Vagina (tissue), 2 donors: ENCODE measurements around the gene WBP2. TPM values are rescaled to one million over a fixed set of nuclear protein-coding genes. Genes with fewer than 3 reads are reported as not detected.

Experiments
- DNase-seq, 2 donors: peaks; one replicate each; pipeline ENCODE4 v3.0.0-alpha.2; 2017; ENCODE audit errors: extremely low spot score in 2 of 2
- H3K27ac ChIP-seq: fragments of 200-600 bp; sonication (generic); one replicate; pipeline ENCODE4 v1.5.1; 2019
- H3K27me3 ChIP-seq: fragments of 200-600 bp; sonication (generic); one replicate; pipeline ENCODE4 v1.5.1; 2019
- H3K36me3 ChIP-seq, 2 donors: fragments of 200-600 bp; sonication (generic); one replicate each; pipeline ENCODE4 v1.5.1; 2017 to 2019
- H3K4me1 ChIP-seq: fragments of 200-600 bp; sonication (generic); one replicate; pipeline ENCODE4 v1.5.1; 2019
- H3K4me3 ChIP-seq, 2 donors: fragments of 200-600 bp; sonication (generic); 1 replicate in 1 of 2; 2 replicates in 1 of 2; pipeline ENCODE4 v1.5.1; 2016 to 2019
- H3K9me3 ChIP-seq: fragments of 200-600 bp; sonication (generic); one replicate; pipeline ENCODE4 v1.5.1; 2019
- POLR2A ChIP-seq, 2 donors: fragments of 450-650 bp; IDR thresholded peaks; one replicate each; pipeline ENCODE4 v1.6.1; 2017; ENCODE audit warnings: antibody characterized with exemption in 2 of 2, mild to moderate bottlenecking in 2 of 2, moderate library complexity in 2 of 2
- POLR2AphosphoS5 ChIP-seq, 2 donors: sonication (generic); formaldehyde crosslinking; IDR thresholded peaks; one replicate each; pipeline ENCODE4 v1.9.0; 2017; ENCODE audit warnings: antibody characterized with exemption in 2 of 2, mild to moderate bottlenecking in 2 of 2, low read depth in 1 of 2; ENCODE audit not compliant: insufficient read depth in 1 of 2
- intact Hi-C: fragments of 100-400 bp; cut with DNase I; formaldehyde crosslinking; loops from one replicate; pipeline ENCODE4 v1.15.1; 2023
- total RNA-seq: library from RNA; depleted of rRNA; stranded (reverse); fragments of >200 nt; gene quantifications from one replicate; pipeline ENCODE4 v1.2.3, GENCODE V29; 2016
- TF ChIP-seq, protein P1 (sequence below), 3 experiments: fragments of 450-650 bp in 2 of 3; fragments of 200-600 bp in 1 of 3; sonication (generic) in 1 of 3; IDR thresholded peaks; one replicate each; pipeline ENCODE4 v1.5.1; 2017 to 2019; ENCODE audit warnings: antibody characterized with exemption in 3 of 3, mild to moderate bottlenecking in 2 of 3, moderate library complexity in 2 of 3

Gene WBP2
- total RNA-seq, 1 donor from 2014 or later: 54.3 TPM

DNA sequence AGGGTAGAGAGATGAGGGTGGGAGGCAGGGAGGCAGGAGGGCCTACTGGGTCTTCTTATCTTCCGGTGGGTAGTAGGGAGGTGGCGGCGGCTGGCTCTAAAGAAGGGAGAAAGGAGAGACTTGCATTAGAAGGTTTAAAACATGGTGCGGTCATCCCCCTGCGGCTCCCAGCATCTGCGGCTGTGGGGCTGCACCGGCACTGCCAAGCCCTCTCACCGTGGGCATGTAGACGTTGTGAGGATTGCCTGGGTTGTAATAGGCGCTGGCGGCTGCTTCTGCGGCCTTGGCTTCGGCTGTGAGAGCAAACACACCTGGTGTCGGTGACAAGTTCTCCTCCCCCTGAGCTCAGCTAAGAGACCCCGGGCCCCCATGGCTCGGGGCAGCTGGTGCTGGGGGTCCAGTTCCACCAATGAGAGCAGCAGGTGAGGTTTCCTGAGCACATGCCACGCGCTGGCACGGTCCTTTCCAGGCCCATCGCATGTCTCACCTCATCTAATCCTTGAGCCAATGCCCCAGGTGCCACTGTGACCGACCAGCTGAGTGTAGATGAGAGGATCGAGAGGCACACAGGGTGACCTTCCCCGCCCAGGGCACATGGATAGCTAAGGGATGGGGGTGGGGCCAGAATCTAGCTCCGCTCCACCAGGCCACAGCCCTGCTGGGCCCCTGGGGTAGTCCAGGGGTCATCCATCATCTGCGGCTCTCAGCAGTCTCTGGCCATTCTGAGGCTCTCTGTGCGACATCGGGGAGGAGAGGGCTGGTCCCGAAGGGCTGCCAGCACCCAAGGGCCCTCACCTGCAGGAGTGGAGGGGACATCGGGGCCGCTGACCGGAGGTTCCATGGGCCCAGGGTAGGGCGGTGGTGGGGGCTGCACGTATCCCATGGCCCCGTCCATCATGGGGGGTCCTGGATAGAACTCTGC, 8.2 kb downstream of the WBP2 start:
- intact Hi-C loops: loop anchor here (5.0 kb wide), 2 partner anchors 45 to 70 kb away; a partner anchor contains a TSS
- TF ChIP-seq POLR2AphosphoS5 (IDR thresholded peaks at IDR 0.05; ENCODE audit: insufficient read depth in 1 of 2, low read depth in 1 of 2): peak in 1 of 2 donors; percentile 16
- TF ChIP-seq, protein P1, sequence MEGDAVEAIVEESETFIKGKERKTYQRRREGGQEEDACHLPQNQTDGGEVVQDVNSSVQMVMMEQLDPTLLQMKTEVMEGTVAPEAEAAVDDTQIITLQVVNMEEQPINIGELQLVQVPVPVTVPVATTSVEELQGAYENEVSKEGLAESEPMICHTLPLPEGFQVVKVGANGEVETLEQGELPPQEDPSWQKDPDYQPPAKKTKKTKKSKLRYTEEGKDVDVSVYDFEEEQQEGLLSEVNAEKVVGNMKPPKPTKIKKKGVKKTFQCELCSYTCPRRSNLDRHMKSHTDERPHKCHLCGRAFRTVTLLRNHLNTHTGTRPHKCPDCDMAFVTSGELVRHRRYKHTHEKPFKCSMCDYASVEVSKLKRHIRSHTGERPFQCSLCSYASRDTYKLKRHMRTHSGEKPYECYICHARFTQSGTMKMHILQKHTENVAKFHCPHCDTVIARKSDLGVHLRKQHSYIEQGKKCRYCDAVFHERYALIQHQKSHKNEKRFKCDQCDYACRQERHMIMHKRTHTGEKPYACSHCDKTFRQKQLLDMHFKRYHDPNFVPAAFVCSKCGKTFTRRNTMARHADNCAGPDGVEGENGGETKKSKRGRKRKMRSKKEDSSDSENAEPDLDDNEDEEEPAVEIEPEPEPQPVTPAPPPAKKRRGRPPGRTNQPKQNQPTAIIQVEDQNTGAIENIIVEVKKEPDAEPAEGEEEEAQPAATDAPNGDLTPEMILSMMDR (IDR thresholded peaks at IDR 0.05): no peak
- Histone ChIP-seq H3K4me3 (no peak overlapping the region), H3K4me1 (peaks cover 60% of the 10 kb centered on the region), H3K27me3 (no peaks in the 10 kb centered on the region), H3K27ac (peak overlapping the region; percentile 93), H3K36me3 (peaks cover 8 to 54% of the 10 kb centered on the region in 2 donors), H3K9me3 (no peaks in the 10 kb centered on the region)
- no peak for DNase-seq

DNA sequence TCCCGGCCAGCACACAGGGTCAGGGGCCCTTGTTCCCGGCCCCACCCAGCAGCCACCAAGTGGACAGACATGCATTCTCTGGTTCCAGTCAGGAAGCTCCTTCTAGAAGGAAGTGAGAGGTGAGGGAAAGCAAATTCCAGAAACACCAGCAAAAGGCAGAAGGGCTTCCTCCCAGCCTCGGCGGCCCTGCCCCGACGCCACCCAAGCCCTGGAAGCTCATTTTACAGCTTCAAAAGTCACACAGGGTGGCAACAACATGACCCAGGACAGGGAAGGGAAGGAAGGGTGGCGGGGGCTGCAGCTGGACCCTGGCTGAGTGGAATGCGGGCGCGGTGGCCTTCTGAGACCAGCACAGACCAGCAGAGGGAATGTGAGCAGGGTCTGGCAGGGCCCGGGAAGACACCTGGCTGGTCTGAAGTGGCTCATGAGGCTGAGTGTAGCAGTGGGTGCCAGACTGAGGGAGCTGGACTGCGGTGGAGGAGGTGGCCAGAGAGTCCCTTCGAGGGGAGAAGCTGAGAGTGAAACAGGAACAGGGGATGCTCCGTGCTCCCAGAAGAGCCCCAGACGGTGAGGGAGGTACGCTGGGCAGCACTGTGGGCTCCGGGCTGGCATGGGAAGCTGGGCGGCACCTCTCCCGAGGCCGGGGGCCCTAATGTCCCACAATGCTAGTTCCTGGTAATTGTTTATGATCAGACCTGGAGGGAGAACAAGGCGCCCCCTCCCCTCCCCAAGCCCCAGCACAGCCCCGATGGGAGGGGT, 9.0 kb downstream of the WBP2 start:
- Histone ChIP-seq H3K36me3 (peaks cover 8 to 52% of the 10 kb centered on the region in 2 donors), H3K4me1 (peaks cover 56% of the 10 kb centered on the region), H3K4me3 (no peak overlapping the region), H3K9me3 (no peaks in the 10 kb centered on the region), H3K27me3 (no peaks in the 10 kb centered on the region), H3K27ac (peak overlapping the region; percentile 93)
- TF ChIP-seq POLR2A (IDR thresholded peaks at IDR 0.05) (no peak), POLR2AphosphoS5 (IDR thresholded peaks at IDR 0.05; ENCODE audit: insufficient read depth in 1 of 2, low read depth in 1 of 2) (no peak)
- TF ChIP-seq, protein P1 (IDR thresholded peaks at IDR 0.05): no peak
- intact Hi-C loops: loop anchor here (5.0 kb wide), 2 partner anchors 46 to 69 kb away; a partner anchor contains a TSS
- no peak for DNase-seq

DNA sequence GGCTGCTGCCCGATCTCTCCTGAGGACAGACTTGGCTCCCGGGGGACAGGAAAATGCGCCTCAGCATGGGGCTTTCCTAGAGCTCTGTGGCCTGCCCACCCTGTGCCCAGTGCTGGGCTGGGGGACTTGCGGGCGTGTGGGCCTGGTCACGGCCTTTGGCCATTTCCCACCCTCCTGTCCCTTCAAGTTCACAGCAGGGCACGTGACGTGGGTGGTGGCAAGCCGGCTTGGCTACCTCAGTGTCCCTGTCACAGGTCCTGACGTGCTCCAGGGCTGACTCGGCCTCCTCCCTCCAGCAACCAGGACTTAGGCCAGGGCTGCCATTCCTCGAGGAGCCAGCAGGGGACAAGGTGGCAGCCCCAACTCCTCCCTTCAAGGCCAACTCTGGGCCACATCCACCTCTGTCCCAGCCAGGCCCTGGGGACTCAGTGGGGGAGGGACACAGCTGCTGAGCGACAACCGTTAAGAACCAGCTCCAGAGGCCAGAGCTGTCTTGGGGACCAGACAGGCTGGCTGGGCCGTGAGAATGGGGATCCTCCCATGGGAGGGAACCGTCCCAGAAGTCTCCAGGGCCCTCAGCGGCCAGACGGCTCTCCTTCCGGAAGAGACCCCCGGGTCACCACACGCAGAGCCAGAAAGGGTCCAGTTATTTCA, 9.9 kb downstream of the WBP2 start:
- TF ChIP-seq POLR2A (IDR thresholded peaks at IDR 0.05) (no peak), POLR2AphosphoS5 (IDR thresholded peaks at IDR 0.05; ENCODE audit: insufficient read depth in 1 of 2, low read depth in 1 of 2) (peak; percentile 40 to 61)
- TF ChIP-seq, protein P1 (IDR thresholded peaks at IDR 0.05): peak; percentile 33 to 61 (median 59)
- peak overlapping the region in 1 of 2 donors; percentile 11 for H3K4me3 ChIP-seq
- intact Hi-C loops: loop anchor here (5.0 kb wide), 2 partner anchors 47 to 68 kb away; a partner anchor contains a TSS
- H3K4me1 ChIP-seq: peaks cover 56% of the 10 kb centered on the region
- peak overlapping the region; percentile 93 for H3K27ac ChIP-seq
- H3K27me3 ChIP-seq: no peaks in the 10 kb centered on the region
- H3K9me3 ChIP-seq: no peaks in the 10 kb centered on the region
- no peak for DNase-seq
- H3K36me3 ChIP-seq: peaks cover 8 to 42% of the 10 kb centered on the region in 2 donors

DNA sequence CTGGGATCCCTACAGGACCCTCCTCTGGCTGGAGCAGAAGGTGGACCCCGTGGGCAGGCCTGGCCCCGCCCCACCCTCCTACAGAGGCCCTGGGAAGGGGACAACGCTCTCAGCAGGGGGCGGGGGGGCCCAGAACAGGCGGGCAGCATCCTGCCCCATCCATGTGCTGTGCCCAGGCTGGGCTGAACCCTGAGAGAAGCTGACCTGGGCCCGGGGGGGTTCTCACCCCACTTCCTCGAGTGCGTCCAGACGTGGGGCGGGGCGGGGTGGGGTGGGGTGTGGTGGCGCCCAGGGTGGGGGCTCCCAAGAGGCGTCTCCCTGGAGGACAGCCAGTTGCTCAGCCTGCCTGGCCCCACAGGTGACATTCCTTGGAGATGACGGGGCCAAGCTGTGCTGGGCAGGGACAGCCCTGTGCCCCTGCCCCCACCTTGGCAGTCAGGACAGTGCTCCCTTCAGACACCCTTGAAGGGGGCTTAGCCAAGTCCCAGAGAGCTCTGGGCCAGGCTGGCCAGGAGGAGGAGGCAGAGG, 10.5 kb downstream of the WBP2 start:
- no peak for TF ChIP-seq POLR2A (IDR thresholded peaks at IDR 0.05)
- TF ChIP-seq POLR2AphosphoS5 (IDR thresholded peaks at IDR 0.05; ENCODE audit: insufficient read depth in 1 of 2, low read depth in 1 of 2): no peak
- TF ChIP-seq, protein P1 (IDR thresholded peaks at IDR 0.05): no peak
- Histone ChIP-seq H3K27ac (peak overlapping the region; percentile 93), H3K27me3 (no peaks in the 10 kb centered on the region), H3K4me1 (peaks cover 54% of the 10 kb centered on the region), H3K9me3 (no peaks in the 10 kb centered on the region), H3K36me3 (peaks cover 8 to 36% of the 10 kb centered on the region in 2 donors), H3K4me3 (peak overlapping the region; percentile 3 to 37)
- intact Hi-C loops: loop anchor here (5.0 kb wide), 2 partner anchors 48 to 67 kb away; a partner anchor contains a TSS
- no peak for DNase-seq
